Effector memory CD8-positive, alpha-beta T cell (primary cell): Measurements from ENCODE around the gene KLHL30.
"Not testable (repeated sequence)": the region's sequence is repeated elsewhere in the genome, so short reads cannot be mapped to it uniquely, and the experiment has no call there.

Source experiments
- ATAC-seq: fragments of 150-1000 bp; cut with Tn5 transposase; replicated peaks from 2 replicates; pipeline ENCODE4 v1.10.0; 2021; ENCODE audit warnings: mild to moderate bottlenecking, moderate library complexity
- DNase-seq, 3 experiments: peaks; one replicate each; pipeline ENCODE4 v3.0.0; 2021
- H3K27ac Mint-ChIP-seq, 2 donors: one replicate each; pipeline ENCODE4 v1.8.0; 2022; ENCODE audit warnings: mild to moderate bottlenecking in 2 of 2, mixed read lengths in 2 of 2, moderate library complexity in 2 of 2
- H3K27me3 Mint-ChIP-seq, 2 donors: one replicate each; pipeline ENCODE4 v1.8.0; 2022; ENCODE audit warnings: mixed read lengths in 2 of 2
- H3K36me3 Mint-ChIP-seq: one replicate; pipeline ENCODE4 v1.8.0; 2022; ENCODE audit warnings: mild to moderate bottlenecking, moderate library complexity, mixed read lengths; ENCODE audit not compliant: insufficient read depth
- H3K4me1 Mint-ChIP-seq, 2 donors: one replicate each; pipeline ENCODE4 v1.8.0; 2022; ENCODE audit warnings: low read depth in 2 of 2, mixed read lengths in 2 of 2
- H3K4me3 Mint-ChIP-seq, 2 donors: one replicate each; pipeline ENCODE4 v1.8.0; 2022; ENCODE audit warnings: mild to moderate bottlenecking in 2 of 2, mixed read lengths in 2 of 2, moderate library complexity in 2 of 2
- H3K9me3 Mint-ChIP-seq, 2 donors: one replicate each; pipeline ENCODE4 v1.8.0; 2022; ENCODE audit warnings: mixed read lengths in 2 of 2

KLHL30 gene

GRCh38 chr2:238106698-238107524 is 31.6 kb upstream of the KLHL30 start:
- no peaks in the 10 kb centered on the region for H3K36me3 Mint-ChIP-seq

GRCh38 chr2:238107525-238108422 is 30.7 kb upstream of the KLHL30 start:
- DNase-seq (no peak), ATAC-seq (peak; percentile 45)
- peaks cover 0 to 3% of the 10 kb centered on the region in 2 donors for H3K9me3 Mint-ChIP-seq

More at GRCh38 chr2:238106698-238107524, 31.6 kb upstream of the KLHL30 start:
- H3K4me1 Mint-ChIP-seq = peaks cover 4 to 5% of the 10 kb centered on the region in 2 donors
- H3K27ac Mint-ChIP-seq = peak overlapping the region in 1 of 2 donors; percentile 59
- no peaks in the 10 kb centered on the region for H3K27me3 Mint-ChIP-seq
- DNase-seq = no peak
- H3K4me3 Mint-ChIP-seq = no peak overlapping the region
- no peak for ATAC-seq
- H3K9me3 Mint-ChIP-seq = no peaks in the 10 kb centered on the region

GRCh38 chr2:238108423-238109183 is 29.9 kb upstream of the KLHL30 start:
- Mint-ChIP-seq H3K27me3 (no peaks in the 10 kb centered on the region), H3K4me3 (no peak overlapping the region), H3K9me3 (peaks cover 0 to 10% of the 10 kb centered on the region in 2 donors), H3K36me3 (no peaks in the 10 kb centered on the region), H3K4me1 (peaks cover 4 to 5% of the 10 kb centered on the region in 2 donors), H3K27ac (no peak overlapping the region)
- DNase-seq (no peak), ATAC-seq (no peak)

More at GRCh38 chr2:238107525-238108422, 30.7 kb upstream of the KLHL30 start:
- H3K4me1 Mint-ChIP-seq = peaks cover 4 to 5% of the 10 kb centered on the region in 2 donors
- peak overlapping the region in 1 of 2 donors; percentile 59 for H3K27ac Mint-ChIP-seq
- H3K36me3 Mint-ChIP-seq = no peaks in the 10 kb centered on the region
- H3K27me3 Mint-ChIP-seq = no peaks in the 10 kb centered on the region
- no peak overlapping the region for H3K4me3 Mint-ChIP-seq

- Mint-ChIP-seq H3K4me3 (no peak overlapping the region), H3K27ac (no peak overlapping the region), H3K27me3 (peaks cover 18 to 22% of the 10 kb centered on the region in 2 donors), H3K4me1 (no peaks in the 10 kb centered on the region), H3K36me3 (no peaks in the 10 kb centered on the region), H3K9me3 (peaks cover 1 to 16% of the 10 kb centered on the region in 2 donors)
- no peak for DNase-seq
- no peak for ATAC-seq
Measured at GRCh38 chr2:238113611-238114010, 24.9 kb upstream of the KLHL30 start.

GRCh38 chr2:238114331-238114841 is 24.1 kb upstream of the KLHL30 start:
- Mint-ChIP-seq H3K4me1 (no peaks in the 10 kb centered on the region), H3K36me3 (no peaks in the 10 kb centered on the region), H3K4me3 (no peak overlapping the region), H3K27ac (no peak overlapping the region), H3K27me3 (peaks cover 22 to 26% of the 10 kb centered on the region in 2 donors), H3K9me3 (peaks cover 1 to 16% of the 10 kb centered on the region in 2 donors)
- DNase-seq = no peak
- ATAC-seq = no peak

GRCh38 chr2:238114851-238115660 is 23.4 kb upstream of the KLHL30 start:
- H3K36me3 Mint-ChIP-seq = no peaks in the 10 kb centered on the region
- ATAC-seq (no peak), DNase-seq (no peak)
- H3K27me3 Mint-ChIP-seq = peaks cover 22 to 26% of the 10 kb centered on the region in 2 donors
- H3K27ac Mint-ChIP-seq = no peak overlapping the region
- H3K9me3 Mint-ChIP-seq = peaks cover 1 to 16% of the 10 kb centered on the region in 2 donors
- no peaks in the 10 kb centered on the region for H3K4me1 Mint-ChIP-seq
- no peak overlapping the region for H3K4me3 Mint-ChIP-seq

- not testable (repeated sequence) for H3K4me3 Mint-ChIP-seq, H3K27ac Mint-ChIP-seq, H3K36me3 Mint-ChIP-seq, ATAC-seq, DNase-seq, H3K4me1 Mint-ChIP-seq
- Mint-ChIP-seq H3K9me3 (peaks cover 1 to 16% of the 10 kb centered on the region in 2 donors), H3K27me3 (peaks cover 22 to 26% of the 10 kb centered on the region in 2 donors)
Measured at GRCh38 chr2:238115709-238116108, 22.8 kb upstream of the KLHL30 start.

- peaks cover 22 to 26% of the 10 kb centered on the region in 2 donors for H3K27me3 Mint-ChIP-seq
- H3K36me3 Mint-ChIP-seq = no peaks in the 10 kb centered on the region
- no peak overlapping the region for H3K27ac Mint-ChIP-seq
- H3K4me3 Mint-ChIP-seq = no peak overlapping the region
- DNase-seq (no peak), ATAC-seq (no peak)
- H3K4me1 Mint-ChIP-seq = no peaks in the 10 kb centered on the region
- peaks cover 1 to 16% of the 10 kb centered on the region in 2 donors for H3K9me3 Mint-ChIP-seq
Measured at GRCh38 chr2:238116298-238117198, 21.9 kb upstream of the KLHL30 start.

- peaks cover 22 to 26% of the 10 kb centered on the region in 2 donors for H3K27me3 Mint-ChIP-seq
- ATAC-seq (no peak), DNase-seq (no peak)
- no peak overlapping the region for H3K27ac Mint-ChIP-seq
- H3K4me1 Mint-ChIP-seq = no peaks in the 10 kb centered on the region
- H3K9me3 Mint-ChIP-seq = peaks cover 1 to 15% of the 10 kb centered on the region in 2 donors
- no peaks in the 10 kb centered on the region for H3K36me3 Mint-ChIP-seq
- no peak overlapping the region for H3K4me3 Mint-ChIP-seq
Measured at GRCh38 chr2:238117199-238118154, 21.0 kb upstream of the KLHL30 start.

GRCh38 chr2:238119756-238120462 is 18.6 kb upstream of the KLHL30 start:
- Mint-ChIP-seq H3K9me3 (peaks cover 0 to 1% of the 10 kb centered on the region in 2 donors), H3K4me1 (no peaks in the 10 kb centered on the region), H3K4me3 (no peak overlapping the region), H3K36me3 (no peaks in the 10 kb centered on the region), H3K27ac (no peak overlapping the region), H3K27me3 (peaks cover 22 to 26% of the 10 kb centered on the region in 2 donors)
- ATAC-seq (no peak), DNase-seq (no peak)
